A673 (cell line): ENCODE results near the gene RBP3. TPM values are rescaled to one million over a fixed set of nuclear protein-coding genes. Genes with fewer than 3 reads are reported as not detected.

Experiments
- BruUV-seq: library from RNA; stranded (reverse); fragments of 400-500 nt; replicated peaks from 2 replicates; lab custom pipeline; 2021; lab: Mats Ljungman, UMichigan
- CTCF ChIA-PET: fragments of 300-600 bp; sonication (Branson Sonifier 250); formaldehyde crosslinking; loops from one replicate; lab custom pipeline; 2022; ENCODE audit warnings: antibody characterized with exemption; lab: Charles Lee
- POLR2A ChIA-PET: fragments of 300-600 bp; sonication (Branson Sonifier 250); formaldehyde crosslinking; loops from one replicate; lab custom pipeline; 2022; ENCODE audit warnings: antibody characterized with exemption; ENCODE audit not compliant: low non-redundant PET; lab: Charles Lee
- DNase-seq: peaks from one replicate; pipeline ENCODE4 v3.0.0-alpha.2; 2015; ENCODE audit warnings: low spot score
- H3K27ac ChIP-seq: fragments of 200-600 bp; sonication (generic); 2 replicates; pipeline ENCODE4 v1.5.1; 2016; ENCODE audit warnings: mixed run types, low read depth, mild to moderate bottlenecking, mixed read lengths, antibody characterized with exemption, low read length; ENCODE audit not compliant: poor library complexity, severe bottlenecking
- H3K27me3 ChIP-seq: fragments of 200-600 bp; sonication (generic); replicated peaks from 2 replicates; pipeline ENCODE4 v1.6.1; 2017; ENCODE audit warnings: mixed run types, low read depth, mild to moderate bottlenecking, mixed read lengths, antibody characterized with exemption, low read length; ENCODE audit not compliant: insufficient read depth, poor library complexity
- H3K36me3 ChIP-seq: fragments of 200-600 bp; sonication (generic); 2 replicates; pipeline ENCODE4 v1.6.1; 2016; ENCODE audit warnings: mixed run types, mild to moderate bottlenecking, mixed read lengths, antibody characterized with exemption, low read length; ENCODE audit not compliant: insufficient read depth, poor library complexity, severe bottlenecking
- H3K4me1 ChIP-seq: fragments of 200-600 bp; sonication (generic); 2 replicates; pipeline ENCODE4 v1.6.1; 2017; ENCODE audit warnings: mixed run types, mild to moderate bottlenecking, mixed read lengths, antibody characterized with exemption, low read length; ENCODE audit not compliant: insufficient read depth, poor library complexity, severe bottlenecking
- H3K4me3 ChIP-seq: fragments of 200-600 bp; sonication (generic); 2 replicates; pipeline ENCODE4 v1.5.1; 2016; ENCODE audit warnings: low read depth, mixed run types, mild to moderate bottlenecking, mixed read lengths, low read length; ENCODE audit not compliant: poor library complexity, severe bottlenecking
- H3K9me3 ChIP-seq: fragments of 200-600 bp; sonication (generic); 2 replicates; pipeline ENCODE4 v1.6.1; 2016; ENCODE audit warnings: mixed run types, low read depth, mild to moderate bottlenecking, mixed read lengths, antibody characterized with exemption, low read length; ENCODE audit not compliant: poor library complexity, severe bottlenecking
- CTCF ChIP-seq: fragments of 300-800, 200-600 bp; sonication (generic); conservative IDR thresholded peaks from 2 replicates; pipeline ENCODE4 v1.5.1; 2017; ENCODE audit warnings: low read depth, mild to moderate bottlenecking, antibody characterized with exemption, low read length, moderate library complexity, mixed read lengths
- EZH2 ChIP-seq: fragments of 200-600 bp; sonication (generic); IDR thresholded peaks from 2 replicates; pipeline ENCODE4 v1.6.1; 2017; ENCODE audit warnings: borderline replicate concordance, low read depth, mild to moderate bottlenecking, mixed read lengths, antibody characterized with exemption, low read length; ENCODE audit not compliant: poor library complexity, severe bottlenecking
- intact Hi-C: fragments of 100-400 bp; cut with micrococcal nuclease; formaldehyde crosslinking; loops from one replicate; pipeline ENCODE4 v1.10.0; 2022; ENCODE audit not compliant: unreplicated experiment
- total RNA-seq: library from RNA; stranded (reverse); gene quantifications from 2 replicates; pipeline ENCODE4 v1.2.3, GENCODE V29; 2021

The RBP3 gene
- total RNA-seq, 1 experiment from 2014 or later, result not detected

- no peaks in the 10 kb centered on the region for H3K27me3 ChIP-seq
- H3K36me3 ChIP-seq, result no peaks in the 10 kb centered on the region
- H3K4me3 ChIP-seq, result no peak overlapping the region
- CTCF ChIA-PET, result no interaction called here
- intact Hi-C loops, result no loop called here
- no TSS peak for BruUV-seq
- no peaks in the 10 kb centered on the region for H3K4me1 ChIP-seq
- no peak for DNase-seq
- H3K9me3 ChIP-seq, result no peaks in the 10 kb centered on the region
- no peak overlapping the region for H3K27ac ChIP-seq
- TF ChIP-seq CTCF (no peak), EZH2 (no peak)
- POLR2A ChIA-PET, result no interaction called here
Measured at GRCh38 chr10:47354165-47354564, 6.0 kb downstream of the RBP3 start.

GRCh38 chr10:47354900-47355299 is 6.7 kb downstream of the RBP3 start:
- no peak overlapping the region for H3K27ac ChIP-seq
- CTCF ChIA-PET, result no interaction called here
- POLR2A ChIA-PET, result no interaction called here
- intact Hi-C loops, result no loop called here
- H3K9me3 ChIP-seq, result no peaks in the 10 kb centered on the region
- no peaks in the 10 kb centered on the region for H3K36me3 ChIP-seq
- no TSS peak for BruUV-seq
- DNase-seq, result no peak
- TF ChIP-seq CTCF (no peak), EZH2 (no peak)
- H3K4me3 ChIP-seq, result no peak overlapping the region
- H3K27me3 ChIP-seq, result no peaks in the 10 kb centered on the region
- no peaks in the 10 kb centered on the region for H3K4me1 ChIP-seq

- ChIA-PET CTCF (no interaction called here), POLR2A (no interaction called here)
- intact Hi-C loops, result no loop called here
Measured at GRCh38 chr10:47356708-47357107, 8.5 kb downstream of the RBP3 start.

More at GRCh38 chr10:47356708-47357107, 8.5 kb downstream of the RBP3 start:
- no peaks in the 10 kb centered on the region for H3K9me3 ChIP-seq
- H3K4me1 ChIP-seq, result no peaks in the 10 kb centered on the region
- H3K27ac ChIP-seq, result no peak overlapping the region
- no TSS peak for BruUV-seq
- H3K27me3 ChIP-seq, result no peaks in the 10 kb centered on the region
- H3K4me3 ChIP-seq, result no peak overlapping the region
- DNase-seq, result no peak
- TF ChIP-seq CTCF, result no peak
- no peak for TF ChIP-seq EZH2
- no peaks in the 10 kb centered on the region for H3K36me3 ChIP-seq
